ENCODE data around the gene EPG5. TPM values are rescaled to one million over a fixed set of nuclear protein-coding genes. Genes with fewer than 3 reads are reported as not detected.
"Not testable (repeated sequence)": the region's sequence is repeated elsewhere in the genome, so short reads cannot be mapped to it uniquely, and the experiment has no call there.

Gene EPG5
- total RNA-seq, 1 experiment from 2014 or later: 11.0 TPM

DNA sequence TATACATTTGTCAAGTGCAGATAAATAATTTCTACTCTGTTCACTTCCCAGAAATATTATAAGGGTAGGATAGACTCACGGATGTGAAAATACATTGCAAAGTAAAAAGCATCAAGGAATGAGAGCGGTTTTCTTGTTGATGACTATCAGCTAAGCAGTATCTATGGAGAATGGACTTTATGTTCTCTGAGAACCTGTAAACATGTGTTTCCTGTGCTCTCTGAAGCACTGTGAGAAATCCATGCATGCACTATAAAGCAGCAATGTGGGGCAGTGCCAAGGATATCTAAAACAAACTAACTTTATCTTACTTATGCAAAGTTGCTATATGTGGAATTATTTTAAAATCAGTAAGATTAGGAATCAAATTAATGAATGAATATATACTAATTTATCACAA lies 146.1 kb downstream of the EPG5 start:
- DNase-seq (ENCODE audit: extremely low read depth, low read depth): no peak

DNA sequence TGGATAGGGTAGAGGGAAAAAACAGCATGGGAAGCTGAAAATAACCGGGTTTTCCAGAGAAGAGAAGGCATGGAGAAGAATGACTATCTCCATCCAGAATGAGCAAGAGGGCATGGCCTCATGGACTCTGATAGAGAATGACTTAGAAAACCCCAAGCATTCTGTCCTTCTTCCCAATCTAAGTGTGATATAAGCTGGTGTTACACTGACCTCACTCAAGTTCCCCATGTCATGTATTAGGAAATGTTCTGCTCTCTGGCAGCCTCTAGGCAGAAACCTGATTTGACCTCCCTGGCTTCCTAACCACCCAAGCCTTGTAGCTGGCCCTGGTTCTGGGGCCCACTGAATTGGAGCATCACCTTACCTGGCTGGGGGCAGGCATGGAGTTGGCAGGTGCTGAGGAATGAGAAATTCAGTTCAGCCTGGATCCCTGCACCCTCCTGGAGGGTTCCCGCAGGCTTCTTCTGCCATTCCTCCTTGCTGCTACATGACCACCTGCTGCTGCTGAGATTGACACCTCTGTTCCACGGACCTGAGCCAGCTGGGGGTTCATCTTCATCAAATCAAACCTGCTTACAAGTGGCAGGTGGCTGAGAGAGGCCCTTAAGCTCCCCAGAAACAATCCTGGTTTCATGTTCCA lies 146.9 kb downstream of the EPG5 start:
- DNase-seq (ENCODE audit: extremely low read depth, low read depth): no peak

- DNase-seq (ENCODE audit: extremely low read depth, low read depth): not testable (repeated sequence)
Observed at GRCh38 chr18:45818765-45819164, 148.4 kb downstream of the EPG5 start.

- no peak for DNase-seq (ENCODE audit: extremely low read depth, low read depth)
Observed at GRCh38 chr18:45817543-45817942, 149.6 kb downstream of the EPG5 start.

GRCh38 chr18:45814733-45815132 lies 152.4 kb downstream of the EPG5 start:
- not testable (repeated sequence) for DNase-seq (ENCODE audit: extremely low read depth, low read depth)

- DNase-seq (ENCODE audit: extremely low read depth, low read depth): not testable (repeated sequence)
Observed at GRCh38 chr18:45807144-45807543, 160.0 kb downstream of the EPG5 start.

DNA sequence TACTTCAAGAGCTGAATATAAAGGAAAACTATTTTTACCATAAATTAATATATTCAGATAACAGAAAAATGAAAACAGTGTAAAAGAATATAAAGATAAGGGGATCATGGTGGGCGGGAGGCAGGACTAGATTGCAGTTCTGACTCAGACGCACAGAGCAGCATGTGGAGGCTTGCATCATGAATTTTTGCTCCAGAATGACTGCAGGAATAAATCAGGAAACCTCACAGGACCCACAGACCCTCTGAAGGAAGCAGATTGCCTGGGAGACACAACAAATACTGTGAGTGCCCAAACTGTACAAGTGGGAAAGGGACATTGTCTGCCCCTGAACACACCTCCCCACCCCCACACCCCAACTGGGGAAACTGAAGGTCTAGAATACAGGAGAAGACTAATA lies 160.9 kb downstream of the EPG5 start:
- DNase-seq (ENCODE audit: extremely low read depth, low read depth): no peak

GRCh38 chr18:45805551-45805950 lies 161.6 kb downstream of the EPG5 start:
- no peak for DNase-seq (ENCODE audit: extremely low read depth, low read depth)

DNA sequence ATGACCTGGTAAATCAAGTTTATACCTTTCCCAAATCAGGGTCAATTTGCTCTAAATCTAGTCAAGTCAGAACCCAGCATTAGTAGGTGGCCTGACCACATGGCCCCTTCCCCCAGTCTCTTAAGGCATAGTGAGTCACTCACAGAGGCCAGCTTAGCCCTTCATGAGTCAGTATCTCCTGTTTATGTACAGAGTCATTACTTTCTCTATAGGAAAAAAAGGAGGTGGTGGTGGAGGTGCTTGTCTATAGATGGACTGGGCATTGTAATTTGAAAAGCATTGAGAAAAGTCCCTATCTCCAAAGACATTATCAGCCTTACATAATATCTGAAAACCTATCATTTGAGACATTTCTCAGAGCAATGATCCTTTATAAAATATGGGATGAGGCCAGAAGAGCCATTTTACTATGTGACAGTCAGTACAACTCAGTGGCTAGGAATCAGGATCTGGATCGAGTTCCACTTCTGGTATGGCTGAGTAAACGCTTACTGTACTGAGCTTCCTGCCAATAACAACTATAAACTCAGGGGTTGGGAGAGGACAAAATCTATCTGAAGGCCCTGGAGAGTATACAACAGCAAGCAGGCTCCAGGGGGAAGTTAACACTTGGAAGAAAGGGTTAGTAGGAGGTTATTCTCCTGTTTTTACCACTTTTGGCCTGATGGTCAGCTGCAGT lies 164.2 kb downstream of the EPG5 start:
- peak; percentile 18 for DNase-seq (ENCODE audit: extremely low read depth, low read depth)

- DNase-seq (ENCODE audit: extremely low read depth, low read depth): no peak
Observed at GRCh38 chr18:45801416-45802004, 165.6 kb downstream of the EPG5 start.

Small RNA genes within 50 kb of the gene (small RNA-seq; reads per million reads assigned to genes)
- gene RN7SKP26: 0 reads per million in 2 experiments

Other genes starting within 250 kb of the EPG5 start
- not detected in 2 replicates for gene SLC14A1, start 243.1 kb downstream of the EPG5 start, total RNA-seq (2014; rRNA removed; shearing (Covaris generic))
- gene SIGLEC15, start 141.7 kb downstream of the EPG5 start, total RNA-seq (2014; rRNA removed; shearing (Covaris generic)): not detected in 2 replicates
- 2.7 and 3.0 TPM in 2 replicates for gene PSTPIP2, start 104.9 kb upstream of the EPG5 start, total RNA-seq (2014; rRNA removed; shearing (Covaris generic))
- 369 and 392 TPM in 2 replicates for gene ATP5F1A, start 131.0 kb upstream of the EPG5 start, total RNA-seq (2014; rRNA removed; shearing (Covaris generic))
- gene HAUS1, start 137.1 kb upstream of the EPG5 start, total RNA-seq (2014; rRNA removed; shearing (Covaris generic)): 22.9 and 30.7 TPM in 2 replicates